MV-4-11 (cell line): ENCODE results near the gene RCC1.
"Not testable (repeated sequence)": the region's sequence is repeated elsewhere in the genome, so short reads cannot be mapped to it uniquely, and the experiment has no call there.

ENCODE experiments used
- DNase-seq: peaks from one replicate; lab custom pipeline; 2025; lab: John Stamatoyannopoulos, UW

Gene RCC1

DNA sequence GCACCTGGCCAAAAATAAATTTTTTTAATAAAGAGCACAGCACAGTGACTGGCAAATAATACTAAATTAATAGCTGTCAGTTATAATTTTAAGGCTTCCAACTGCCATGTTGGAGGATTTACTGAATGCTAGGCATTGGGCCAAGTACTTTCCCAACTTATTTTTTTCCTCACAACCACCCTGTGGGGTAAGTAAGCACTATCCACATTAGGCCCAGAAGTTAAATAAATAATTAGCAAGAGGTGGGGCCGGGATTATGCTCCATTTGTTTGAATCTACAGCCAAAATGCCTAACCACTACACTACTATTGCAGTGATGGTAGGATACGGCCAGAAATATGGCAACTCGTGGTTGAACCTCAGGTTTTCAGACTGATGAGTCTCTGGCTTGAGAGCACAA, 42.5 kb downstream of the RCC1 start:
- no peak for DNase-seq

DNA sequence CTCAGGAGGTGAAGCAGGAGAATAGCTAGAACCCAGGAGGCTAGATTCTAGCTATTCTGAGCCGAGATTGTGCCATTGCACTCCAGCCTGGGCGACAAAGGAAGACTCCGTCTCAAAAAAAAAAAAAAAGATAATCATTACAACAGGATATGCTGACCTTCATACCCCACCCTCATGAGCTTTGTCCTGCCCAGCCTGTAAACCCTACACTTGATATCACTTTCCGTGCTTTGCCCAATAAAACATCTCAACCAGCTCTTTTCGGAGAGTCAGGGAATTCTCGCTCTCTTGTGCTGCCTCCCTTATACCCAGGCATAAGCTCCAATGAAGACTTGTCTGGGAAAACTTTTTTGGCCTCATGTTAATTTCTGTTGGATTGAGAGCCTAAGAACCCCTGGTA, 45.5 kb downstream of the RCC1 start:
- no peak for DNase-seq

DNA sequence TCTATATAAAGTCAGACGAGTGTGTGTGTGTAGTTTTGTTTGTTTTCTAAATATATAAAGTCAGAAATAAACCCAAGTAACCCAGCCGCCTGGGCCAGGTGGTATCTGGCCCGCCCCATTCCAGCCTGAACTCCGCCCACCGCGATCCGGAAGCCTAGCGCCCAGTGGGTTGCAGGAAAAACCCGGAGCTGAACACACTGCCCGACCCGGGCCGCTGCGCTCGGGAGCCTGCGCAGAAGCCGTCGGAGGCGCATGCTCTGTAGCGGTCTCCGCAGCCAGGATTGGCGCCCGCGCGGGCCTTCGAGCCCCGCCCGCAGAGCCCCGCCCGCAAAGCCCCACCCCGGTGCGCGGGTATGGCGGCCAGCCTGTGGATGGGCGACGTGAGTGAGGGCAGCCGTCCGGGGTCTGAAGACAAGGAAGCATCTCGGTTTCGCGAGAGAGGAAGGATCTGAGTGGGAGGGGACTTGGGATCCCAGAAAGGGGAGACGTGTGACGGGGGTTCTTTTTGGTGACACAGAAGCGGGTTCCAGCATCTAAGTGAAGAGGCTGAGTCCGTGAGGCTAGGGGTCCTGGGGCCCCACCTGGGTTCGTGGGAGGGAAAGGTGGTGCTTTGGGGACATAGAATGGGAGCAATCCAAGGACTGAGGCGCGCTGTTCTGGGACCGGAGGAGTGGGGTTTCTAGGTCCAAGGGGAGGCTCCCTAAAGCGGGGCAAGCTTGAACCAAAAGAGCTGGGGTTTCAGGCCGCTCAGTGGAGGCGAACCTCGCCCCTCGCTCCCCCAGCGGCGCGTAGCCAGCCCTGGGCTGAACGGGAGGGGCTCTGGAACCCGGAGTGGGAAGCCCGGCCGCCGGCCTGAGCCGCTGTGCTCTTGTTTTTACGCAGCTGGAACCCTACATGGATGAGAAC, 47.2 kb downstream of the RCC1 start, which contains the start of gene TRNAU1AP:
TSS of gene TRNAU1AP (plus strand) at position 328 of the 906 bp plus-strand sequence. CDS start at position 354, 26 bp downstream.
- DNase-seq, result peak; percentile 94

DNA sequence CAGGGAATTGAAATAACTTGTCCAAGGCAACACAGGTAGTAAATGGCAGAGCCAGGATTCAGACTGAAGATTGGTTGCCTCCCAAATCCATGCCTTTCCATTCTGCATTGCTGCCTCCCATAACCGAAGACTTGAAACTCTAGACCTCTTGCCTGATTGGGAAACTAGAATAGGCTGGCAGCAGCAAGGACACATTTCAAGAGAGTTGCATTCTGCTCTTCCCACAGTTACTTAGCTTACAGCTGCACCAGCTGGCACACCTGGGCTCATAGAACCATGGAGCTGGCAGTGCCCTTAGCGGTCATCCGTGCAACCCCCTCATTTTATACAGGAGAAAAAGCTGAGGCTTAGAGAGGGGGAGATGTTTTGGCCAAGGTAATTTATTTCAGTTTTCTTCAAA, 55.0 kb downstream of the RCC1 start:
- no peak for DNase-seq

GRCh38 chr1:28564310-28564709, 58.5 kb downstream of the RCC1 start:
- no peak for DNase-seq

GRCh38 chr1:28565040-28565439, 59.2 kb downstream of the RCC1 start:
- DNase-seq, result no peak

DNA sequence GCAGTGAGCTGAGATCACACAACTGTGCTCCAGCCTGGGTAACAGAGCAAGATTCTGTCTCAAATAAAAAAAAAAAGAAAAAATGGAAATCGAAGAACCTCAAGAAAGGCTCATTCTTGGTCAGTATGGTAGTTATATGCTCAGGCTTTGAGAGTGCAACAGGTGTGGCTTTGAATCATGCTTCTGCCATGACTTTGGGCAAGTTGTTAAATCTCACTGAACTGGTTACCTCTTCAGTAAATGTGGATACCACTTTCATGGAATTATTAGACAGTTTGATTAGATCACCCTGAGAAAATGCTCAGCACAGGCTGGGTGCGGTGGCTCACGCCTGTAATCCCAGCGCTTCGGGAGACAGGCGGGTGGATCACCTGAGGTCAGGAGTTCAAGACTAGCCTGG, 59.9 kb downstream of the RCC1 start:
- no peak for DNase-seq

GRCh38 chr1:28566931-28567330, 61.1 kb downstream of the RCC1 start:
- DNase-seq, result no peak

DNA sequence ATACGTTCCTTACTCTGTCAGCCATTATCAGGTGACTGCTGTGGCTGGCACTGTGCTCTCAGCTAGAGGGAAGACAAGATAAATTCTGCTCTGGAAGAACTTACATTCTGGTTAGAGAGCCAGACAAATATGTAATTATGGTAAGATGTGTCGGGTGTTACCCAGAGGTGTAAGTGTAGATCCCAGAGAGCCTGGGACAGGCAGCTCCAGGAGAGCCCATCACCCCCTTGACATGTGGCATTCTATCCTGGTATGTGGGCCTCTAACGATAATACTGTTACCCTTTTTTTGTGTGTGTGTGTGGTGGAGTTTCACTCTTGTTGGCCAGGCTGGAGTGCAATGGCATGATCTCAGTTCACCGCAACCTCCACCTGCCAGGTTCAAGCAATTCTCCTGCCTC, 66.1 kb downstream of the RCC1 start:
- no peak for DNase-seq

GRCh38 chr1:28572891-28573290, 67.0 kb downstream of the RCC1 start:
- peak; percentile 13 for DNase-seq

DNA sequence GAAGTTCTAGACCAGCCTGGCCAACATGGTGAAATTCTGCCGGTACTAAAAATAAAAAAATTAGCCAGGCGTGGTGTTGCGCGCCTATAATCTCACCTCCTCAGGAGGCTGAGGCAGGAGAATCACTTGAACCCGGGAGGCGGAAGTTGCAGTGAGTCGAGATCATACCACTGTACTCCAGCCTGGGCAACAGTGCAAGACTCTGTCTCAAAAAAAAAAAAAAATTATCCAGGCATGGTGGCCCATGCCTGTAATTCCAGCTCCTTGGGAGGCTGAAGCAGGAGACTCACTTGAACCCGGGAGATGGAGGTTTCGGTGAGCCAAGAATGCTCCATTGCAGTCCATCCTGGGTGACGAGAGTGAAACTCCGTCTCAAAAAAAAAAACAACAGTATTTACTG, 67.7 kb downstream of the RCC1 start:
- no peak for DNase-seq

DNA sequence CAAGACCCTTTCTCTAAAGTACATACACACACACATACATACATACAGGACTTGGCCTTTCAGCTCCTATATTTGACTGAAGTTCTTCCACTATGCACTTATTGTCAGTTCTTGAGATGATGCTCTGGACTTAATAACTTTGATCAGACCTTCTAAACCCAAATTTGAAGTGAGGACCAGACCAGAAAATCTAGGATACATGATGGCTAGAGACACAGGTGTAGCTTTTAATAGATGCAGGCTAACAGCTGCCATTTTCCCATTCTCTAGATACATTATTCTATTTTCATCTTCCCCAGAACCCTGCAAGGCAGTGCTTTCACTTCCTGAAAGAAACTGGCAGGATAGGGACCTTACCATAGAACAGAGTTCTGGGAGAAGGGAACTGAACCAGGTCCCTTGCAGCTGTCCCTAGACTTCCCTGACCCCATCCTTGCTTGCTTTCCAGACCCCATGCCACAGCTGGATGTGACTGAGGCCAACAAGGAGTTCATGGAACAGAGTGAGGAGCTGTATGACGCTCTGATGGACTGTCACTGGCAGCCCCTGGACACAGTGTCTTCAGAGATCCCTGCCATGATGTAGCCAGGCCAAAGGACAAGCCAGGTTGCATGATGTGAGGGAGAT, 71.3 kb downstream of the RCC1 start:
- peak; percentile 78 for DNase-seq

GRCh38 chr1:28577738-28578536, 72.1 kb downstream of the RCC1 start:
- peak; percentile 35 for DNase-seq

DNA sequence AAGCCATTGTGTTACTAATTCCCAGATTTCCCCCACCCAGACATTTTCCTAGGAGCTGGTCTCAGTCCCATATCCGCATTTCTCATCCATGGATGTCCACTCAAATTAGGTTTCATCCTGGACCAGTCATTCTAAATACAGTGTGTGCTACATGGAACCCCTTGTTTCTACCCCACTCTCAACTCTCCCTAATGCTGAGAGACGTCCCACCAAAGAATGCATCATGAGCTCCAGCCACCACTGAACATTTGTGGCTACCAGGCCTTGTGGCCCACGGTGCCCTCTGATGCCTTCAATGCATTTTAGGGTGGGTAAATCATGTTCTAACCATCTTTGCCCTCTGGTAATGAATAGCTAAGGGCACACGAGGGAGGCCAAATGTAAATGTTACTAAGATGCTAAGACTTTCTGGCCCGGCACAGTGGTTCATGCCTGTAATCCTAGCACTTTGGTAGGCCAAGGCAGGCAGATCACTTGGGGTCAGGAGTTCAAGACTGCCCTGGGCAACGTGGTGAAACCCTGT, 72.9 kb downstream of the RCC1 start:
- DNase-seq, result no peak

- no peak for DNase-seq
Measured at GRCh38 chr1:28579401-28579800, 73.6 kb downstream of the RCC1 start.

DNA sequence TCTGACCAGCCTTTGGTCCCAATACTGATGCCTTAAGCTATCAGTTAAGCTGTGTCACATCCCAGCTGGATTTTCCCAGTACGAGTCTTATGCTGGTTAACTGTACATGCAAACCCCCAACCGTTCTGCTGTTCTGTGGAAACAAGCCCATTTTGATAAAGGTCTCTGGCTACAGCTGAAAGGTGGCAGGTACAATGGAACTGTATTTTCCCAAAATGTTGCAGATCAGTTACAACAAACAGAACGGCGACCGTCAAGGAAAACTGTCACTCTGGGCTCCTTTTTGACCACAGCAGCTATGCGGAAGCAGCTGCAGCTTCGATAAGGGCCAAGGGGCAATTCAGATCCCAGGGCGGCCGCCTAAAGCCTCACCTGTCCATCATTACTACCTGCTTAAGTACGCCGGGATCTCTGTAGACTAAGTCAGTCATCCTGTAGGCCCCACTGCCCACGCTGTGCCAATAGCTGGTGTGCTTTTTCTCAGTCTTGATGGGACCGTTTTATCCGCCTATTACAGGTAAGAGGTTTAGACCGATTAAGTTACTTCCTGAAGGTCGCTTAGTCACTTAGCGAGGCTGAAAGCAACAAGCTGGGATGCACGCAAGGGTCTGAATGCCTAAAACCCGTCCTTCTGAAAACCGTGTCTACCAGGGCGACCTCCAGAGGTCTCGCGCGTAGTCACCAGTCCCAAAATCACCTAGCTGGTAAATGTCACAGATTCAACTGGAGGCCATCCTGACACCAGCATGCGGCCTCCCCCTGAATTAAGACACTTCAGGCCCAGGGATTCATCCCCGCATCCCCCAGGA, 75.1 kb downstream of the RCC1 start:
- peak; percentile 50 for DNase-seq

DNA sequence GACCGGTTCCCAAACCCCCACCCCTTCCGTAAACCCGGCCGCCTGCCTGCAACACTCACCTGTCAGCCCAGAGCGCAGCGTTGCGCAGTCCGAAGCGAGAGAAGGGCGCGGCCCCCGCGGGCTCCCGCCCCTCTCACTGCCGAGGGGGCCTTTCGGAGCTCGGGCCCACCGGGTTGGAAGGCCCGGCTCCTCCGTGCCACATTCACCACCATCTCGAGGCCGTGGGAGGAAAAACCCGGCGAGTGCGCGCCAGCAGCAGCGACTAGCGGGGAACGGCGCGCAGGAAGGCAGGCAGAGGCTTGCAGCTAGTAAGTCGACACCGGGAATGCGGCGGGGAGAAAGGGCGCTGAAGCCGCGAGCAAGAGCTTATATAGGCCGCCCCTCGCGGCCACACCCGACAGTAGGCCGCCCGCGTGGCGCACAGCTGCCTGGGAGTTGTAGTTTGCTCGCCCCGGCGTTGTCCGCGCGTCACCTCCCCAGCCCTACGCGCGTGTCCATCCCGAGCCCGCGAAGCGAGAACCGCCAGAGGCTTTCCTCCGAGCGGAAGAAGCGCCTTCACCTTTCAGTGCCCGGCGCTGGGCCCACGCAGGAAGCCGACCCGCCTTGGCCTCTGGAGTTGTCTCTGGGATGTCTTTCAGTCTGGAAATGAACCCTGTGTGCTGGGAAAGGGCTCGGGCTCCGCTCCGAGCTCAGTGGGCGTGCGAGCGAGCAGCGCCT, 75.8 kb downstream of the RCC1 start:
- DNase-seq, result peak; percentile 94

DNA sequence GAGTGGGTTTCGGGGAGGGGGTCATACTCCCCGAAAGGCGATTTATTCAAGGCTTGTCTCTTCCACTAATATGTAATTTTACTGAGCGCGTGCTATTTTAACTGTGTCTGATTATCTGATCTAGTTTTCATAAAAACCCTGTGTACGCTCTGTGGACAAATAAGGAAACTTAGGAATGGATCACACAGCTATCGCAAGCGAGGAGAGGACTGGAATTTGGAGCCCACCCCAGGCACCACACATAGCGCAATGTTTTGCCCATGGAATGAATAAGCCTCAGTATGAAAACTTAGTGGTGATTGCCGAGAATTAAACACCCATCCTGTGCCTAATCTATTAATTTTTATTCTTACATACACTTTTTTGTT, 76.4 kb downstream of the RCC1 start:
- peak; percentile 30 for DNase-seq

DNA sequence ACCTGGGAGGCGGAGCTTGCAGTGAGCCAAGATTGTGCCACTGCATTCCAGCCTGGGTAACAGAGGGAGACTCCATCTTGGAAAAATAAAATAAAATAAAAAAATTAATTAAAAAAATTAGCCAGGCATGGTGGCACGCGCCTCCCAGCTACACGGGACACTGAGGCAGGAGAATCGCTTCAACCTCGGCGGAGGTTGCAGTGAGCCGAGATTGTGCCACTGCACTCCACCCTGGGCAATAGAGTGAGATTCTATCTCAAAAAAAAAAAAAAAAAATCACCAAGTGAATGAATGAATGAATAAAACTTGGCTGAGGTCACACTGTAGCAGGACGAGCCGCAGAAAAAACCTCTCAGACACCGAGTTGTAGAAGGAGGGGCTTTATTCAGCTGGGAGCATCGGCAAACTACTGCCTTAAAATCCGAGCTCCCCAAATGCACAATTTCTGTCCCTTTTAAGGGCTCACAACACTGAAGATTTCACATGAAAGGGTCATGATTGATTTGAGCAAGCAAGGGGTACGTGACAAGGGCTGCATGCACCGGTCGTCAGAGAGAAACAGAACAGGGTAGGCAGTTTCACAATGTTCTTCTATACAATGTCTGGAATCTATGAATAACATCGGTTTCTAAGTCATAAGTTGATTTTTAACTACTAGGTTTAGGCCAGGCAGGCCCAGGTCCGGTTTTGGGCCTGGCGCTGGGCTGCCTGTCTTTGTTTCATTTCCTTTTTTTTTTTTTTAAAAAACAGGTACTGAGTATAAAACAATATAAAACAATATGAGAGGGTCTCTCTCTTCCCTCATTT, 80.9 kb downstream of the RCC1 start:
- DNase-seq, result not testable (repeated sequence)
